Stimulated activated CD4-positive, alpha-beta T cell treated with anti-CD3 and anti-CD28 coated beads, Interleukin-12 subunit alpha, Interleukin-12 subunit beta, amount 100 ng/mL, for 24 hours (primary cell): ENCODE data around the gene CAMK2G.

Source experiments
- DNase-seq, 2 experiments: peaks; one replicate each; pipeline ENCODE4 v3.0.0-alpha.2; 2020; ENCODE audit warnings: low read depth in 2 of 2

The CAMK2G gene

DNA sequence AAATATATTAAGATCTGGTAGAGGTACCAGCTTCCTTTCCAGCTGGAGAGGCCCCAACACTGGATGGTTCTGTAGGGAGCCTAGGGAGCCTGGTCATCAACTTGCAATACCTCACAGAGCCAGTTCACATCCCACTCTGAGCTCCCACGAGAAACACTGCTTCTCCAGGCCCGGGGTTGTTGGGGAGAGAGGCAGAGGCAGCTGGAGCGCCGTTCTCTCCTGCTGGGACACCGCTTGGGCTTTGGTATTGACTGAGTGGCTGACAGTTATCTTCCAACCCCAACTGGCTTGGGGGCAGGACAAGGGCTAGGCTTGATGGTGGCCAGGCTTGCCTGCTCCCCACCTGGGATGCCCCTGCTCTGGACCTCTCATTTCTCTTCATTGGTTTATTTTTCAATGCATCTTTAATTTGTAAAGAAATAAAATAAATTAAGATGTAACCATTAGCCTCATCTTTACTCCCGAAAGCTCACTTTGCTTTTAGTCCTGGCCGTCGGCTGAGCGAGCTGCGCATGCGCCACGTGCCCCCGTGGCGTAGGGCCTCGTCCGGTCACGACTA, 102.6 kb downstream of the CAMK2G start:
- DNase-seq = peak in 1 of 2 experiments; percentile 72

DNA sequence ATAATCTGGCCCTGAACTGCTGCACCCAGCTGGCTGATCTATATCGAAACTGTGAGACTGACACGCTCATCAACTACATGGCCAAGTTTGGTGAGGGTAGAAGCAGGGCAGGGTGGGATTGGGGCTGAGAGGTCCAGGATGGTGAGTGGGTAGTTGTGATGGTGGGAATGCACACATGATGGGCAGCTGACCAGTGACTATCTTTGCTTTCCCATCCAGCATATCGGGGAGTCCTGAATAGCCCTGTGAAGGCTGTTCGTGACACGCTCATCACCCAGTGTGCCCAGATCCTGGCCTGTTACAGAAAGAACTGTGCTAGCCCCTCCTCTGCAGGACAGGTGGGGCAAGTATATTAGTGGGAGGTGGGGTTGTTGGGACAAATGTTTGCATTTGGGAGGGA, 105.0 kb downstream of the CAMK2G start:
- no peak for DNase-seq

GRCh38 chr10:73768881-73769280, 105.5 kb downstream of the CAMK2G start:
- peak in 1 of 2 experiments; percentile 43 for DNase-seq

- no peak for DNase-seq
Observed at GRCh38 chr10:73765066-73765465, 109.3 kb downstream of the CAMK2G start.

DNA sequence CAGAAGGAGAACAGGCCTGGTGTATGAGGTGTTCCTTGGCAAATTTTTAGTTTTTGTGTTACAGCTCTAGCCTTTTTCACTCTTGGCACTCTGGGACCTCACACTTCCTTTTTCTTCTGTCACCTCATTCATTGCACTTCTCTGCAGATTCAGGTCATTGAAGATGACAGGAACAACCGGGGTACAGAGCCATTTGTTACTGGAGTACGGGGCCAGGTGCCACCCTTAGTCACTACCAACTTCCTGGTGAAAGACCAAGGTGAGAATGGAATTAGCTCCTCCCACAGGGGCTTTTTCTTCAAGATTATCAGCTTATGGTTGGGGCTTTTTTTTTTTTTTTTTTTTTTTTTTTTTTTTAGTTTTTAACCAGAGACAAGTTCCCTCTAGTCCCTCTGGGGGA, 111.0 kb downstream of the CAMK2G start:
- no peak for DNase-seq

DNA sequence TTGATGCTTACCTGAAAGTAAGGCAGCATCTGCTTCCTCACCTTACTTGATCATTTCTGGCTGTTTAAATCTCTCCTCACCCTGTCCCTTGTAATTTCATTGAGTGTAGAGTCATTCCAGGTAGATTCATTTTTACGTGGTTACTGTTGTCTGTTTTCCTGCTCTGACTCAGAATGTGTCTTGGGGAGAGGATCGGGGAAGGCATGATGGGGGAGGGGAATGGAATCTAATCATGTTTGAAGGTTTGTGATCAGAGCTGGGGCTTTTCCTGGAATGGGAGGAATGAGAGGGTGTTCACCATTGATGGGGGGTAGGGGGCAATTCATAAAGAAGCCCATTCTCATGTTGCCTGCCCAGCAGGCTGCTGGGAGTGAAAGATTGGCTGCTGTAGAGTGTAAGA, 111.4 kb downstream of the CAMK2G start:
- no peak for DNase-seq
